ENCODE data around the gene G6PC1. TPM values are rescaled to one million over a fixed set of nuclear protein-coding genes. Genes with fewer than 3 reads are reported as not detected.
"Not testable (repeated sequence)": the region's sequence is repeated elsewhere in the genome, so short reads cannot be mapped to it uniquely, and the experiment has no call there.

G6PC1 gene
- total RNA-seq, 1 donor from 2014 or later = not detected

GRCh38 chr17:42879596-42879985, 21.0 kb upstream of the G6PC1 start:
- Mint-ChIP-seq H3K27ac (no peak overlapping the region), H3K27me3 (ENCODE audit: insufficient read depth) (peaks cover 13% of the 10 kb centered on the region), H3K4me3 (no peak overlapping the region), H3K9me3 (no peaks in the 10 kb centered on the region), H3K4me1 (ENCODE audit: low read depth) (no peaks in the 10 kb centered on the region), H3K36me3 (ENCODE audit: low read depth) (no peaks in the 10 kb centered on the region)
- DNase-seq (ENCODE audit: low spot score) = no peak
- intact Hi-C loops (cut with micrococcal nuclease) = no loop called here

- H3K4me3 Mint-ChIP-seq = no peak overlapping the region
- H3K9me3 Mint-ChIP-seq = no peaks in the 10 kb centered on the region
- no peak for DNase-seq (ENCODE audit: low spot score)
- no peaks in the 10 kb centered on the region for H3K4me1 Mint-ChIP-seq (ENCODE audit: low read depth)
- peaks cover 16% of the 10 kb centered on the region for H3K27me3 Mint-ChIP-seq (ENCODE audit: insufficient read depth)
- no peak overlapping the region for H3K27ac Mint-ChIP-seq
- intact Hi-C loops (cut with micrococcal nuclease) = no loop called here
- H3K36me3 Mint-ChIP-seq (ENCODE audit: low read depth) = no peaks in the 10 kb centered on the region
Measured at GRCh38 chr17:42880776-42881310, 19.8 kb upstream of the G6PC1 start.

GRCh38 chr17:42881706-42882105, 18.9 kb upstream of the G6PC1 start:
- H3K9me3 Mint-ChIP-seq; H3K27ac Mint-ChIP-seq; intact Hi-C loops (cut with micrococcal nuclease); H3K4me3 Mint-ChIP-seq; DNase-seq (ENCODE audit: low spot score); H3K4me1 Mint-ChIP-seq (ENCODE audit: low read depth); H3K36me3 Mint-ChIP-seq (ENCODE audit: low read depth): not testable (repeated sequence)
- peaks cover 15% of the 10 kb centered on the region for H3K27me3 Mint-ChIP-seq (ENCODE audit: insufficient read depth)

- no peak overlapping the region for H3K4me3 Mint-ChIP-seq
- H3K36me3 Mint-ChIP-seq (ENCODE audit: low read depth) = no peaks in the 10 kb centered on the region
- H3K27me3 Mint-ChIP-seq (ENCODE audit: insufficient read depth) = peaks cover 14% of the 10 kb centered on the region
- DNase-seq (ENCODE audit: low spot score) = no peak
- intact Hi-C loops (cut with micrococcal nuclease) = no loop called here
- no peak overlapping the region for H3K27ac Mint-ChIP-seq
- no peaks in the 10 kb centered on the region for H3K9me3 Mint-ChIP-seq
- H3K4me1 Mint-ChIP-seq (ENCODE audit: low read depth) = no peaks in the 10 kb centered on the region
Measured at GRCh38 chr17:42882166-42882565, 18.4 kb upstream of the G6PC1 start.

- H3K4me1 Mint-ChIP-seq (ENCODE audit: low read depth) = no peaks in the 10 kb centered on the region
- H3K4me3 Mint-ChIP-seq = no peak overlapping the region
- H3K27me3 Mint-ChIP-seq (ENCODE audit: insufficient read depth) = peaks cover 14% of the 10 kb centered on the region
- H3K9me3 Mint-ChIP-seq = no peaks in the 10 kb centered on the region
- H3K36me3 Mint-ChIP-seq (ENCODE audit: low read depth) = no peaks in the 10 kb centered on the region
- H3K27ac Mint-ChIP-seq = no peak overlapping the region
- no peak for DNase-seq (ENCODE audit: low spot score)
- intact Hi-C loops (cut with micrococcal nuclease) = no loop called here
Measured at GRCh38 chr17:42883802-42884558, 16.6 kb upstream of the G6PC1 start.

- intact Hi-C loops (cut with micrococcal nuclease); H3K9me3 Mint-ChIP-seq; H3K4me1 Mint-ChIP-seq (ENCODE audit: low read depth); DNase-seq (ENCODE audit: low spot score); H3K27ac Mint-ChIP-seq; H3K36me3 Mint-ChIP-seq (ENCODE audit: low read depth); H3K4me3 Mint-ChIP-seq: not testable (repeated sequence)
- H3K27me3 Mint-ChIP-seq (ENCODE audit: insufficient read depth) = peaks cover 12% of the 10 kb centered on the region
Measured at GRCh38 chr17:42885806-42886205, 14.8 kb upstream of the G6PC1 start.

- H3K27ac Mint-ChIP-seq = no peak overlapping the region
- no peaks in the 10 kb centered on the region for H3K36me3 Mint-ChIP-seq (ENCODE audit: low read depth)
- H3K4me3 Mint-ChIP-seq = no peak overlapping the region
- H3K27me3 Mint-ChIP-seq (ENCODE audit: insufficient read depth) = peaks cover 9% of the 10 kb centered on the region
- intact Hi-C loops (cut with micrococcal nuclease) = no loop called here
- H3K4me1 Mint-ChIP-seq (ENCODE audit: low read depth) = no peaks in the 10 kb centered on the region
- no peaks in the 10 kb centered on the region for H3K9me3 Mint-ChIP-seq
- DNase-seq (ENCODE audit: low spot score) = no peak
Measured at GRCh38 chr17:42886283-42887176, 14.1 kb upstream of the G6PC1 start.

GRCh38 chr17:42889809-42890208, 10.8 kb upstream of the G6PC1 start:
- Mint-ChIP-seq H3K9me3 (no peaks in the 10 kb centered on the region), H3K4me1 (ENCODE audit: low read depth) (no peaks in the 10 kb centered on the region), H3K27ac (no peak overlapping the region), H3K36me3 (ENCODE audit: low read depth) (no peaks in the 10 kb centered on the region), H3K4me3 (no peak overlapping the region), H3K27me3 (ENCODE audit: insufficient read depth) (peaks cover 22% of the 10 kb centered on the region)
- DNase-seq (ENCODE audit: low spot score) = no peak
- intact Hi-C loops (cut with micrococcal nuclease) = no loop called here

GRCh38 chr17:42891539-42892152, 9.0 kb upstream of the G6PC1 start:
- Mint-ChIP-seq H3K9me3 (no peaks in the 10 kb centered on the region), H3K27me3 (ENCODE audit: insufficient read depth) (peaks cover 22% of the 10 kb centered on the region), H3K4me1 (ENCODE audit: low read depth) (no peaks in the 10 kb centered on the region), H3K4me3 (no peak overlapping the region), H3K36me3 (ENCODE audit: low read depth) (no peaks in the 10 kb centered on the region), H3K27ac (no peak overlapping the region)
- intact Hi-C loops (cut with micrococcal nuclease) = no loop called here
- DNase-seq (ENCODE audit: low spot score) = no peak

GRCh38 chr17:42893359-42893758, 7.2 kb upstream of the G6PC1 start:
- intact Hi-C loops (cut with micrococcal nuclease) = no loop called here
- Mint-ChIP-seq H3K27ac (no peak overlapping the region), H3K4me3 (no peak overlapping the region), H3K4me1 (ENCODE audit: low read depth) (no peaks in the 10 kb centered on the region), H3K27me3 (ENCODE audit: insufficient read depth) (peaks cover 22% of the 10 kb centered on the region), H3K9me3 (no peaks in the 10 kb centered on the region), H3K36me3 (ENCODE audit: low read depth) (no peaks in the 10 kb centered on the region)
- no peak for DNase-seq (ENCODE audit: low spot score)

- intact Hi-C loops (cut with micrococcal nuclease) = no loop called here
- H3K4me1 Mint-ChIP-seq (ENCODE audit: low read depth) = no peaks in the 10 kb centered on the region
- H3K27me3 Mint-ChIP-seq (ENCODE audit: insufficient read depth) = peaks cover 22% of the 10 kb centered on the region
- no peak overlapping the region for H3K27ac Mint-ChIP-seq
- no peaks in the 10 kb centered on the region for H3K36me3 Mint-ChIP-seq (ENCODE audit: low read depth)
- no peaks in the 10 kb centered on the region for H3K9me3 Mint-ChIP-seq
- no peak for DNase-seq (ENCODE audit: low spot score)
- H3K4me3 Mint-ChIP-seq = no peak overlapping the region
Measured at GRCh38 chr17:42894283-42895184, 6.1 kb upstream of the G6PC1 start.

GRCh38 chr17:42895185-42895555, 5.4 kb upstream of the G6PC1 start:
- Mint-ChIP-seq H3K4me3 (no peak overlapping the region), H3K27me3 (ENCODE audit: insufficient read depth) (peaks cover 22% of the 10 kb centered on the region), H3K27ac (no peak overlapping the region), H3K4me1 (ENCODE audit: low read depth) (no peaks in the 10 kb centered on the region), H3K36me3 (ENCODE audit: low read depth) (no peaks in the 10 kb centered on the region), H3K9me3 (no peaks in the 10 kb centered on the region)
- intact Hi-C loops (cut with micrococcal nuclease) = no loop called here
- no peak for DNase-seq (ENCODE audit: low spot score)

All from activated T-helper 1 cell treated with anti-CD3 and anti-CD28 coated beads, Interleukin-12 subunit alpha, Interleukin-12 subunit beta, Interleukin-2, Interleukin-4 antibody, amounts not matched to agents 30 ng/mL and 10 ng/mL and 1 ng/mL, durations not matched to agents 14 hours and 24 hours and 36 hours (primary cell).